ENCODE results near the gene GRAP2. TPM values are rescaled to one million over a fixed set of nuclear protein-coding genes. Genes with fewer than 3 reads are reported as not detected.

The GRAP2 gene
- polyA plus RNA-seq, 1 of the 3 experiments (the other 2 are of a cell fraction) = 0.13 TPM

DNA sequence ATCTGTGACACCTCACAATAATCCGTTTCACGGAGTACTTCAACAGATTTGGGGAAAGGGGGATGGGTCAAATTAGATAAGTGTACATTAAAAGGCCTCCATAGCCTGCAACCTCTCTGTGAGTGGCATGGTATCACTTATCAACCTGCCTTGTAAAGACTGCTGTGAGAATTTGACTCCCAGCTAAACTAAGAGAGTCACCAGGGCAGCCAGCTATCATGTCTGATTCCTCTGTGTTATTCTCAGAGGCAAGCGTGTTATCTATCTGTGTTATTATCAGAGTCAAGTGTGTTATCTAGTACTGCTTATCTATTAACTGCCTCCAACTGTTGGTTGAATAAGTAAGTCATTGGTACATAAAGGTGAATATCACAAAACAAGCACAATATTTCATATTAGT lies 89.8 kb downstream of the GRAP2 start:
- TF ChIP-seq GATA2 (CRISPR knock-in tag; IDR thresholded peaks at IDR 0.05) (no peak), TEAD4 (IDR thresholded peaks at IDR 0.05; ENCODE audit: borderline replicate concordance, insufficient read depth) (no peak), RFX5 (IDR thresholded peaks at IDR 0.05; ENCODE audit: low read length) (no peak), NRF1 (IDR thresholded peaks at IDR 0.05; ENCODE audit: low read depth, low read length) (no peak)
- TF ChIP-seq, protein P1, sequence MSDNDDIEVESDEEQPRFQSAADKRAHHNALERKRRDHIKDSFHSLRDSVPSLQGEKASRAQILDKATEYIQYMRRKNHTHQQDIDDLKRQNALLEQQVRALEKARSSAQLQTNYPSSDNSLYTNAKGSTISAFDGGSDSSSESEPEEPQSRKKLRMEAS (IDR thresholded peaks at IDR 0.05; ENCODE audit: low read depth) = no peak
- TF ChIP-seq, protein P2, sequence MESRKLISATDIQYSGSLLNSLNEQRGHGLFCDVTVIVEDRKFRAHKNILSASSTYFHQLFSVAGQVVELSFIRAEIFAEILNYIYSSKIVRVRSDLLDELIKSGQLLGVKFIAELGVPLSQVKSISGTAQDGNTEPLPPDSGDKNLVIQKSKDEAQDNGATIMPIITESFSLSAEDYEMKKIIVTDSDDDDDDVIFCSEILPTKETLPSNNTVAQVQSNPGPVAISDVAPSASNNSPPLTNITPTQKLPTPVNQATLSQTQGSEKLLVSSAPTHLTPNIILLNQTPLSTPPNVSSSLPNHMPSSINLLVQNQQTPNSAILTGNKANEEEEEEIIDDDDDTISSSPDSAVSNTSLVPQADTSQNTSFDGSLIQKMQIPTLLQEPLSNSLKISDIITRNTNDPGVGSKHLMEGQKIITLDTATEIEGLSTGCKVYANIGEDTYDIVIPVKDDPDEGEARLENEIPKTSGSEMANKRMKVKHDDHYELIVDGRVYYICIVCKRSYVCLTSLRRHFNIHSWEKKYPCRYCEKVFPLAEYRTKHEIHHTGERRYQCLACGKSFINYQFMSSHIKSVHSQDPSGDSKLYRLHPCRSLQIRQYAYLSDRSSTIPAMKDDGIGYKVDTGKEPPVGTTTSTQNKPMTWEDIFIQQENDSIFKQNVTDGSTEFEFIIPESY (IDR thresholded peaks at IDR 0.05; ENCODE audit: borderline replicate concordance, low read depth) = no peak
- no peaks in the 10 kb centered on the region for H3K79me2 ChIP-seq (ENCODE audit: insufficient read depth)
- no peak overlapping the region for H3K4me3 ChIP-seq (ENCODE audit: low read depth in 2 of 2, low read length in 1 of 2)
- H2AFZ ChIP-seq (ENCODE audit: low read depth) = no peak overlapping the region
- H3K4me2 ChIP-seq = no peak overlapping the region
- H3K27me3 ChIP-seq (ENCODE audit: insufficient read depth) = no peaks in the 10 kb centered on the region
- 75% methylated on average over 1 of the region's 3 CpGs for WGBS (ENCODE audit: low lambda C conversion rate)
- no peaks in the 10 kb centered on the region for H3F3A ChIP-seq (replicated peaks; ENCODE audit: insufficient read depth)
- no peaks in the 10 kb centered on the region for H4K20me1 ChIP-seq (ENCODE audit: insufficient read depth)
- H3K9ac ChIP-seq = no peak overlapping the region
- H3K4me1 ChIP-seq (ENCODE audit: control insufficient read depth in 1 of 2, insufficient read depth in 2 of 2, low read depth in 1 of 2, low read length in 1 of 2) = peaks cover 0 to 2% of the 10 kb centered on the region in 2 experiments; a peak in 1 of 4 replicates
- no peaks in the 10 kb centered on the region for H3K9me2 ChIP-seq
- H3K27ac ChIP-seq (ENCODE audit: low read depth in 2 of 2, low read length in 1 of 2) = no peak overlapping the region
- no peaks in the 10 kb centered on the region for H3K36me3 ChIP-seq (replicated peaks in 1 of 2; ENCODE audit: control insufficient read depth in 1 of 2, insufficient read depth in 2 of 2, low read length in 1 of 2)
- H3K9me3 ChIP-seq = no peaks in the 10 kb centered on the region
- ChIA-PET POLR2A (no interaction called here), CTCF (interaction anchor here (0.6 to 1.3 kb wide), 3 partner anchors 34 to 456 kb away, joined by 3 read pairs; no protein-coding TSS in a partner anchor)
- no peak for DNase-seq

DNA sequence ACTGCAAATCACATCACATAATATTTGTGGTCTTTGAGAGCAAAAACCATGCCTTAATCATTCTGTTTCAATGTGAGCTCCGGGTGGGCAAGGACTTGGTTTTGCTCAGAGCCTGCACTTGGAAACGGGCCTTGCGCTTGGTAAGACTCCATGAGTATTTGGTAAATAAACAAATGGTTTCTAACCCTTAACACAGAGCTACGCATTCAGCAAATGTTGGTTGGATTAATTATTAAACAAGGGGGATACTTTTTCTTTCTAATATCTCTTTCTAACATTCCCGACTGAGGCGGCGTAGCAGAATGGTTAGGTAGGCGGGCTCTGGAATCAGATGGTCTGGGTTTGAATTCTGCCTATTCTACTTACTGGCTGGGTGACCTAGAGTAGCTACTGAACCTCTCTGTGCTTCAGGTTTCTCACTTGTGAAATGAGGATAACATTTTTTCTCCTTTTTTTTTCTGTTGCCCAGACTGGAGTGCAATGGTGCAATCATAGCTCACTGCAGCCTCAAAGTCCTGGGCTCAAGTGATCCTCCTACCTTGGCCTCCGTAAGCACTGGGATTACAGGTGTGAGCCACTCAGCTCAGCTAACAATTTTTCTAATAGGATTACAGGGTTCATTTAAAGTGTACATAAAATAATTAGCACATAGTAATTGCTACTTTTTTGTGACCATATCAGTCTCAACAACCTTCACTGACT lies 90.4 kb downstream of the GRAP2 start:
- TF ChIP-seq RFX5 (IDR thresholded peaks at IDR 0.05; ENCODE audit: low read length) = no peak
- TF ChIP-seq FOXJ3 (CRISPR knock-in tag; IDR thresholded peaks at IDR 0.05) = no peak
- no peak for TF ChIP-seq RAD21 (IDR thresholded peaks at IDR 0.05; ENCODE audit: low read length)
- TF ChIP-seq RXRA (IDR thresholded peaks at IDR 0.05; ENCODE audit: borderline replicate concordance, low read depth) = no peak
- TF ChIP-seq, protein P3, sequence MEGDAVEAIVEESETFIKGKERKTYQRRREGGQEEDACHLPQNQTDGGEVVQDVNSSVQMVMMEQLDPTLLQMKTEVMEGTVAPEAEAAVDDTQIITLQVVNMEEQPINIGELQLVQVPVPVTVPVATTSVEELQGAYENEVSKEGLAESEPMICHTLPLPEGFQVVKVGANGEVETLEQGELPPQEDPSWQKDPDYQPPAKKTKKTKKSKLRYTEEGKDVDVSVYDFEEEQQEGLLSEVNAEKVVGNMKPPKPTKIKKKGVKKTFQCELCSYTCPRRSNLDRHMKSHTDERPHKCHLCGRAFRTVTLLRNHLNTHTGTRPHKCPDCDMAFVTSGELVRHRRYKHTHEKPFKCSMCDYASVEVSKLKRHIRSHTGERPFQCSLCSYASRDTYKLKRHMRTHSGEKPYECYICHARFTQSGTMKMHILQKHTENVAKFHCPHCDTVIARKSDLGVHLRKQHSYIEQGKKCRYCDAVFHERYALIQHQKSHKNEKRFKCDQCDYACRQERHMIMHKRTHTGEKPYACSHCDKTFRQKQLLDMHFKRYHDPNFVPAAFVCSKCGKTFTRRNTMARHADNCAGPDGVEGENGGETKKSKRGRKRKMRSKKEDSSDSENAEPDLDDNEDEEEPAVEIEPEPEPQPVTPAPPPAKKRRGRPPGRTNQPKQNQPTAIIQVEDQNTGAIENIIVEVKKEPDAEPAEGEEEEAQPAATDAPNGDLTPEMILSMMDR (IDR thresholded peaks at IDR 0.05) = no peak
- TF ChIP-seq JUND (IDR thresholded peaks at IDR 0.05) = no peak
- TF ChIP-seq TCF12 (IDR thresholded peaks at IDR 0.05) = no peak
- Histone ChIP-seq H3K4me3 (ENCODE audit: low read depth in 2 of 2, low read length in 1 of 2) (no peak overlapping the region), H3K36me3 (replicated peaks in 1 of 2; ENCODE audit: control insufficient read depth in 1 of 2, insufficient read depth in 2 of 2, low read length in 1 of 2) (no peaks in the 10 kb centered on the region), H3K27ac (ENCODE audit: low read depth in 2 of 2, low read length in 1 of 2) (no peak overlapping the region), H3F3A (replicated peaks; ENCODE audit: insufficient read depth) (no peaks in the 10 kb centered on the region), H3K4me1 (ENCODE audit: control insufficient read depth in 1 of 2, insufficient read depth in 2 of 2, low read depth in 1 of 2, low read length in 1 of 2) (peaks cover 0 to 2% of the 10 kb centered on the region in 2 experiments; a peak in 1 of 4 replicates), H3K4me2 (no peak overlapping the region), H2AFZ (ENCODE audit: low read depth) (no peak overlapping the region), H3K9me2 (no peaks in the 10 kb centered on the region), H4K20me1 (ENCODE audit: insufficient read depth) (no peaks in the 10 kb centered on the region), H3K27me3 (ENCODE audit: insufficient read depth) (no peaks in the 10 kb centered on the region), H3K9me3 (no peaks in the 10 kb centered on the region), H3K79me2 (ENCODE audit: insufficient read depth) (no peaks in the 10 kb centered on the region), H3K9ac (no peak overlapping the region)
- WGBS (ENCODE audit: low lambda C conversion rate) = 70% methylated on average over 9 of the region's 9 CpGs
- DNase-seq = no peak
- ChIA-PET POLR2A (no interaction called here), CTCF (interaction anchor here (1.3 kb wide), 1 partner anchor 456 kb away, joined by 3 read pairs; no protein-coding TSS in a partner anchor)
